Skeletal muscle cell (primary cell): ENCODE measurements around the gene SOCS4.
"Not testable (repeated sequence)": the region's sequence is repeated elsewhere in the genome, so short reads cannot be mapped to it uniquely, and the experiment has no call there.

Source experiments
- DNase-seq: peaks from one replicate; pipeline ENCODE4 v3.0.0-alpha.2; 2010; ENCODE audit warnings: low read depth
- H3K4me3 ChIP-seq: 2 replicates; pipeline ENCODE4 v1.5.1; 2011; ENCODE audit warnings: low read depth, mild to moderate bottlenecking, control low read depth, low read length, moderate library complexity

Gene SOCS4

DNA sequence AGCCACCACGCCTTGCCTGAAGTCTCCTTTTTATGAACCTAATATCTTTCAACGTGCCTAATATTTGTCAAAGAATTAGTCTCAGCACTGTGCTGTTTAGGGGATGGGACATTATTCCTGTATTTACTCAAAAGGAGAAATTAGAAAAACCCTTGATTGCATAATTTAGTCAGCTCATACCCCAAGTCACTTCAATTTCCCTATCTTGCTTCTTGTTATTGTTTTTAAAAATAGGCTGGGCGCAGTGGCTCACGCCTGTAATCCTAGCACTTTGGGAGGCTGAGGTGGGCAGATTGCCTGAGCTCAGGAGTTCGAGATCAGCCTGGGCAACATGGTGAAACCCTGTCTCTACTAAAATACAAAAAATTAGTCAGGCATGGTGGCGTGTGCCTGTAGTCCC lies 52.9 kb downstream of the SOCS4 start:
- H3K4me3 ChIP-seq, DNase-seq: not testable (repeated sequence)

DNA sequence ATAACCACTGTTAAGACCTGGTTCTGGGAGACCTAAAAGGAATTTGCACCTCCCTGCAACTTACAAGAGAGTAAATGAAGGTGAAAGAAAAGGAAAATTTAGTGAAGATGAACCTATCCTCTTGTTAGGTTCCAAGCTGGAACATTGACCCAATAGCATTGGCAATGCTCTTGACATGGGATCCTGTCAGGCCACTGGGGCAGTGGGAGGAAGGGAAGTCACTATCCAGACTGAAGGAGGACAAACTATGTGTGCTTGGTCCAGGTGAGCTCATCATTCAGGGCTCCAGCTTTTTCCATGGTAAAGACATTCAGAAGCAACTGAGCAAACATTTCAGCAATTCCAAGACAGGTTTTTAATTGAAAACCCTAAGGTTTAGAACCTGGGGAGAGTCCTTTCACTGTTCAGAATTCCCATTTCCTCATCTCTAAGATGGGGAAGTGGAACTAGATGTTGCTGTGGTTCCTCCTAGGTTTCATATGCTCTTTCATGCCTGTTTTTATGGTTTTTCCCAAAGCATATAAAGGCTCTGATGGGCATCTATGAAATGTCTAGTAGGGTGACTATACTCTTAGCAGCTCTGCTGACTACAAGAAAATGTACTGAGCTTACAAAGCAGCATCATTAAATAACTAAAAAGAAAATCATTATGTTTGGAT lies 57.5 kb downstream of the SOCS4 start:
- no peak overlapping the region for H3K4me3 ChIP-seq
- no peak for DNase-seq

GRCh38 chr14:55085060-55085660 lies 58.1 kb downstream of the SOCS4 start:
- no peak for DNase-seq
- H3K4me3 ChIP-seq, result no peak overlapping the region

GRCh38 chr14:55086938-55087337 lies 59.9 kb downstream of the SOCS4 start:
- H3K4me3 ChIP-seq, result no peak overlapping the region

DNA sequence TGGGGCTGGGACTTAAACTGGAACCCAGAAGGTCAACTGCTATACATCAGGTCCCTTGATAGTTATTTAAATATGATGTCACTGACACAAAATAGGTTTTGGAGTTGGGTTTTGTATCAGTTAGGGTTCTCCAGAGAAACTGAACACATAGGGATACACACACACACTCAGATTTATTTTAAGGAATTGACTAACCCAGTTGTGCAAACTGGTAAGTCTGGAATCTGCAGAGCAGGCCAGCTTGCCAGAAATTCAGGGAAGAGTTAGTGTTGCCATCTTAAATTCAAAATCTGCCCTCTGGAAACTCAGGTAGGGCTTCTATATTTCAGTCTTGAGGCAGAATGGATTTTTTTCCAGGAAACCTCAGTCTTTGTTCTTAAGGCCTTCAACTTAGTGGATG lies 61.3 kb downstream of the SOCS4 start:
- H3K4me3 ChIP-seq, result no peak overlapping the region
- DNase-seq, result no peak

More at GRCh38 chr14:55086938-55087337, 59.9 kb downstream of the SOCS4 start:
- DNase-seq, result no peak

DNA sequence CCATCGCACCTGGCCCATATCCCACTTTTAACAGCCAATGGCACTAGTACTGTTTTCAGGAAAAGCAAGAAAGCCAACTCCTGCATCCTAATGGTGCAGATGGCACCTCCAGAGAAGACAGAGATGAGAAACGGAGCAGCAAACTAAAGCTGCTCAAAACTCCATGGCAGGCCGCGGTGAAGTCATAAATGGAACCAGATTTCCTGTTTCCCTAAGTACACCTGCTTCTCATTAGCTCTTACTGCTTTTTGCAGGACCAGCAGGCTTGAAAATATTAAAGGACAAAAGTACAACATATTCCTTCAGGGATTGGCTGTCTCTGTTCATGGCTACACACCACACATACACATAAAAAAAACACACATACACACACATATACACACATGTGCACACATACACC lies 65.3 kb downstream of the SOCS4 start:
- H3K4me3 ChIP-seq, result no peak overlapping the region
- no peak for DNase-seq

GRCh38 chr14:55094292-55095157 lies 67.5 kb downstream of the SOCS4 start:
- peak; percentile 83 for DNase-seq
- H3K4me3 ChIP-seq, result no peak overlapping the region

GRCh38 chr14:55097881-55098560 lies 71.0 kb downstream of the SOCS4 start:
- no peak for DNase-seq
- no peak overlapping the region for H3K4me3 ChIP-seq

DNA sequence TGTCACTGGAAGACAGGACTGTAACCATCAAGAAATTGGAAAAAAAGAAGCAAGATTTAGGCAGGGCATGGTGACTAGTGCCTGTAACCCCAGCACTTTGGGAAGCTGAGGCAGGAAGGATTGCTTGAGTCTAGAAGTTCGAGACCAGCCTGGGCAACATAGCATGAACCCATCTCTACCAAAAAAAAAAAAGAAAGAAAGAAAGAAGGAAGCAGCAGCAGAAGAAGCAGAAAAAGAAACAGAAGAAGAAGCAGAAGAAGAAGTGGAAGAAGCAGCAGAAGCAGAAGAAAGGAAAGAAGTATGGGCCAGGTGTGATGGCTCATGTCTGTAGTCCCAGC lies 71.5 kb downstream of the SOCS4 start:
- H3K4me3 ChIP-seq, result no peak overlapping the region
- no peak for DNase-seq
